ENCODE data around the gene CUEDC1. TPM values are rescaled to one million over a fixed set of nuclear protein-coding genes. Genes with fewer than 3 reads are reported as not detected.

CUEDC1 gene
- total RNA-seq, 4 donors from 2014 or later: 31.2 to 43.9 (median 34.3) TPM

DNA sequence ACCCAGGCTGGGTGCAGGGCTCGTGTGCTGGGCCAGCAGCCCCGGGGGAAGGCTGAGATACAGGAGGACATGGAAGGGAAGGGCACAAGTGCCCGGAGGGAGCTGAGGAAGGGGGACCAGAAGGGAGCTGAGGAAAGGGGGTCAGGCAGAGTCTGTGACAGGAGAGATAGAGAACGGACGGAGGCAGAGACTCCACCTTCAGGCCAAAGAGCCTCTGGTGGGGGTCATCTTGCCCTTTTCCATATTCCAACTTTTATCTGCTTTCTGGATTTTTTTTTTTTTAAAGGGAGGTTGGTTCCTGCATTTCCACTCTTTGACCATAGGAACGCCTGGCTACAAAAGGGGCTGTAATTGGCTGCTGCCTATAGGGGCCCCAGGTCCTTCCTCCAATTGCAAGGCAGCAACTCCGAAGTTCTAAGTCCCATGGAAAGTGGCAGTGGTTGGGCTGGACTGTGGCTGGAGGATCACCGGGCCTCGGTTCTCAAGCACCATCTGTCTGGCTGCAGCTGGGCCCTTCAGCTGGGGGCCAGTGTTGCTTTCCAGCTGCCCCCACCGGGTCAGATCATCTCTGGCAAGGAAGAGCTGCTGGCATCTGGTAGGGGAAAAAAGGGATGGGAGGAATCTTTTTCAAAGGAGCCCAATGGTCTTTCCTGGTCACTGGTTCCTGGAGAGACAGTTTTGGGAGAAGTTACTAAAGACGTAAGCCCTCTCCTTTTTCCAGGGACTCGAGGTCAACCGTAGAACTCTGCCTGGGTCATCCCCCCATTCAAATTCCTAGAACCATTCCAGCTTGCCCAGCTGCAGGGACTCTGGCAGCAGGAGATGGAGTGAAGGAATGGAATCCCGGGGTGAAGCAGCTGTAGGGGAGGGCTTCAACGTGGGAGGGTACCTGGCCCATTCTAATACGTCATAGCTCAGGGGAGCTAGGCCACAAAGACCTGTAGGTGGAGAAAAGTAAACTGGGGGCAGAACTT lies 92.2 kb downstream of the CUEDC1 start:
- peaks cover 0 to 10% of the 10 kb centered on the region in 2 donors for H3K36me3 ChIP-seq
- in situ Hi-C loops (cut with MboI; ENCODE audit: low sequenced_read_pairs in 4 of 4): no loop called here
- intact Hi-C loops (cut with DNase I; ENCODE audit: low total_unique reads): no loop called here
- ATAC-seq: no peak
- no peaks in the 10 kb centered on the region for H3K9me3 ChIP-seq
- DNase-seq: no peak
- TF ChIP-seq POLR2A (IDR thresholded peaks at IDR 0.05): no peak
- TF ChIP-seq, protein P1, sequence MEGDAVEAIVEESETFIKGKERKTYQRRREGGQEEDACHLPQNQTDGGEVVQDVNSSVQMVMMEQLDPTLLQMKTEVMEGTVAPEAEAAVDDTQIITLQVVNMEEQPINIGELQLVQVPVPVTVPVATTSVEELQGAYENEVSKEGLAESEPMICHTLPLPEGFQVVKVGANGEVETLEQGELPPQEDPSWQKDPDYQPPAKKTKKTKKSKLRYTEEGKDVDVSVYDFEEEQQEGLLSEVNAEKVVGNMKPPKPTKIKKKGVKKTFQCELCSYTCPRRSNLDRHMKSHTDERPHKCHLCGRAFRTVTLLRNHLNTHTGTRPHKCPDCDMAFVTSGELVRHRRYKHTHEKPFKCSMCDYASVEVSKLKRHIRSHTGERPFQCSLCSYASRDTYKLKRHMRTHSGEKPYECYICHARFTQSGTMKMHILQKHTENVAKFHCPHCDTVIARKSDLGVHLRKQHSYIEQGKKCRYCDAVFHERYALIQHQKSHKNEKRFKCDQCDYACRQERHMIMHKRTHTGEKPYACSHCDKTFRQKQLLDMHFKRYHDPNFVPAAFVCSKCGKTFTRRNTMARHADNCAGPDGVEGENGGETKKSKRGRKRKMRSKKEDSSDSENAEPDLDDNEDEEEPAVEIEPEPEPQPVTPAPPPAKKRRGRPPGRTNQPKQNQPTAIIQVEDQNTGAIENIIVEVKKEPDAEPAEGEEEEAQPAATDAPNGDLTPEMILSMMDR (IDR thresholded peaks at IDR 0.05 in 4 of 5, conservative IDR thresholded peaks at IDR 0.05 in 1 of 5): no peak
- H3K4me1 ChIP-seq: peaks cover 37 to 47% of the 10 kb centered on the region in 2 donors
- no peaks in the 10 kb centered on the region for H3K27me3 ChIP-seq
- peak overlapping the region in 2 of 4 donors; percentile 58 to 61 for H3K4me3 ChIP-seq
- H3K27ac ChIP-seq: peak overlapping the region; percentile 85 to 94 (median 90)

DNA sequence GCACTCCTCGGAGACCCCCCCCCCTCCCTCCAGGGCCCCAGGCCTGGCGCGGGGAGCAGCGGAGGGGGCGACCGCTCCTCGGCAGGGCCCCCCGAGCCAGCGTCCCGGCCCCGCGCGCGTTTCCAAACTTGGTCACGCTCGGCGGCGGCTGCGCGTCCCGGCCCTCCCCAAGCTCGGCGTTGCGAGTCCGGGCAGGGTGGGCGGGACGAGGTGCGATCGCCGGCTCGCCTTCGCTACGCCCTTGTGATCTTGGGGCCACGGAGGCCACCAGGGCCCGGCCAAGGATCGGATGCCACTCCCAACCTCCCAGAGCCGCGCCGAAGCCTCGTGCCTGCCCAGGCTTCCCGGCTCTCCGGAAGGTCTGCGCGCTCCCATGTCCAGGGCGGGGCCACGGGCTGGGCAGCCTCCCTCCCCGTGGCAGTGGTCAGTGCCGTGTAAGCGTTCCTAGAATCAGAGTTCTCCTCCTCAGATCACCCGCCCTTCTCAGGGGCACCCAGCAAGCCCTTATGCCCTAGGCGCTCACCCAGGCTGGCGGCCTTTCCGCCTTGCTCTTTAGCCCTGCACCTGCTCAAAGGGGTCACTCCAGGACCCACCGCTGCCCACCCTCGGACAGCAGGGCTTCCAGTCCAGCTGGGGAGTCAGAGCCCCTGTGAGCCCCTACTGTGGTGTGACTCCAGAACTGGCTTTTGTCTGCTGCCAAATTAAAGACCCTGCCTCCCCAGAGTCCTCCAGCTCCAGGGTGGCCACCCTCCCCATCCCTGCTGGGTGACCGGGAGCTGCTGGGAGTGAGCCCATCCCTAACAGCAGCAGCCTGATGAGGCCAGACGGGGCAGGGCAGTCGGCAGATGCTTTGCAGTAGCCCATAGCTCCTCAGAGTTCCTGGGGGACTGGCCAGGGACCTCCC lies 93.2 kb downstream of the CUEDC1 start:
- H3K4me1 ChIP-seq: peaks cover 30 to 39% of the 10 kb centered on the region in 2 donors
- peak; percentile 58 to 81 for DNase-seq
- H3K4me3 ChIP-seq: peak overlapping the region; percentile 58 to 73 (median 66)
- H3K9me3 ChIP-seq: no peaks in the 10 kb centered on the region
- H3K27me3 ChIP-seq: no peaks in the 10 kb centered on the region
- H3K27ac ChIP-seq: peak overlapping the region; percentile 85 to 94 (median 90)
- peak; percentile 60 to 62 for ATAC-seq
- peaks cover 0 to 10% of the 10 kb centered on the region in 2 donors for H3K36me3 ChIP-seq
- in situ Hi-C loops (cut with MboI; ENCODE audit: low sequenced_read_pairs in 4 of 4) (no loop called here), intact Hi-C loops (cut with DNase I; ENCODE audit: low total_unique reads) (no loop called here)
- peak; percentile 50 to 56 for TF ChIP-seq POLR2A (IDR thresholded peaks at IDR 0.05)
- TF ChIP-seq, protein P1 (IDR thresholded peaks at IDR 0.05 in 4 of 5, conservative IDR thresholded peaks at IDR 0.05 in 1 of 5): no peak

DNA sequence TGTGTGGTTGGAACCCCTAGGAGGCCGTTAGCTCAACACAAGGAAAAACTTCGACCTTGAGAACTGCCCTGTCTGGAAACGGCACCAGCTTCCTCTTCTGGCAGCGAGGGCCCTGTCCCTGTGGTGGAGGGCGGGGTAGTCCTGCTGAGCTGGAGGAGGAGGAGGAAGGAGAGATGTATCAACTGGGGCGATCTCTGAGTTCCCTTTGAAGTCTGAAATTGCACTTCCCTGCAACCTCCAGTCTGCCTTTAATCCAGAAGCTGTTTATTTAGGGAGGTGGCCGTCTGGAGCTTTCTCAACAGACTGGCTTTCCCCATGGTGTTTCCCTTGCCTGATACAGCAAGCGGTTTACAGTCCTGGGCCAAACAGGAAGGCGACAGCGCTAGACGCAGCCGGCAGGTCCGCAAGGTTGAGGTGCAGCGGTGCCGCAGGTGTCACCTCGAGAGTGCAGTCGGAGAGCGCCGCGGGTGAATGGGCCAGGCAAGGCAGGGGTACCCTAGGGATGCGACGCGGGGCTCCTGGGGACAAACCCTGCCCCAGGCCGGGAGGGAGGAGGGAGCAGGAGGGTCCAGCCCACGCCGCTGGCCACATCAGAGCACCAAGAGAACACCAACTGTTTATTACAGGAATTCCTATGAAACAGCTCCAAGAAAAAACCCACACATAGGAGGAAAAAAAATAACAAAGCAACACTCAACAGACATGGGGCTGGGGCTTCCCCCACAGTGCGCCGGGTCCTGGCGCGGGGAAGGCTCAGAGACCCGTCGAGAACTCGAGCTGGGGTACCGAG lies 94.0 kb downstream of the CUEDC1 start:
- in situ Hi-C loops (cut with MboI; ENCODE audit: low sequenced_read_pairs in 4 of 4): no loop called here

More for the DNA sequence above, 94.0 kb downstream of the CUEDC1 start:
- Histone ChIP-seq H3K36me3 (peaks cover 0 to 10% of the 10 kb centered on the region in 2 donors), H3K9me3 (no peaks in the 10 kb centered on the region), H3K4me1 (peaks cover 30 to 39% of the 10 kb centered on the region in 2 donors), H3K27ac (peak overlapping the region; percentile 85 to 94 (median 90)), H3K27me3 (no peaks in the 10 kb centered on the region), H3K4me3 (peak overlapping the region; percentile 58 to 73 (median 66))
- intact Hi-C loops (cut with DNase I; ENCODE audit: low total_unique reads): no loop called here
- TF ChIP-seq, protein P1 (IDR thresholded peaks at IDR 0.05 in 4 of 5, conservative IDR thresholded peaks at IDR 0.05 in 1 of 5): no peak
- TF ChIP-seq POLR2A (IDR thresholded peaks at IDR 0.05): no peak
- peak; percentile 43 to 55 for ATAC-seq
- DNase-seq: peak in 1 of 2 donors; percentile 78
